HepG2 (cell line): Measurements from ENCODE around the gene PFKL. TPM values are rescaled to one million over a fixed set of nuclear protein-coding genes. Genes with fewer than 3 reads are reported as not detected.

Source experiments
- ATAC-seq: fragments of 200-7000 bp; cut with Tn5 transposase; 3 replicates; pipeline ENCODE4 v1.9.1; 2020; ENCODE audit warnings: mild to moderate bottlenecking, moderate library complexity
- BruUV-seq: library from RNA; stranded (reverse); fragments of 400-500 nt; replicated peaks from 2 replicates; lab custom pipeline; 2021; lab: Mats Ljungman, UMichigan
- CTCF ChIA-PET: fragments of 300-600 bp; formaldehyde crosslinking; extraction: SDS; loops from one replicate; lab custom pipeline; 2021; ENCODE audit warnings: low total read pairs, inconsistent platforms, low intra/inter-chr PET ratio; lab: Yijun Ruan, JAX
- POLR2A ChIA-PET: fragments of 350-600 bp; sonication (Branson Sonifier 250); formaldehyde crosslinking; loops from one replicate; lab custom pipeline; 2020; ENCODE audit warnings: antibody characterized with exemption, inconsistent platforms; lab: Yijun Ruan, JAX
- DNase-seq: peaks from one replicate; pipeline ENCODE4 v3.0.0-alpha.2; 2015; ENCODE audit warnings: low spot score
- FAIRE-seq: peaks from 3 replicates; lab custom pipeline; 2011; peaks lifted over from hg19 to GRCh38; lab: Jason Lieb, UNC
- H2AFZ ChIP-seq: one replicate; pipeline ENCODE4 v1.6.1; 2011; ENCODE audit warnings: low read length, inconsistent platforms
- H3K27ac ChIP-seq: fragments of 300-600 bp; 3 replicates; pipeline ENCODE4 v1.8.0; 2011; ENCODE audit warnings: mixed run types, mild to moderate bottlenecking, mixed read lengths, low read length, inconsistent platforms; ENCODE audit not compliant: insufficient read depth; ENCODE audit errors: extremely low read length
- H3K27me3 ChIP-seq, 2 experiments: fragments of 200-600 bp in 1 of 2; 2 replicates in 1 of 2; 3 replicates in 1 of 2; pipeline versions ENCODE4 v1.6.0 to v1.8.0; 2011; ENCODE audit warnings: low read length in 2 of 2, mild to moderate bottlenecking in 2 of 2, moderate library complexity in 2 of 2, inconsistent platforms in 1 of 2; ENCODE audit not compliant: insufficient read depth in 2 of 2, control insufficient read depth in 1 of 2
- H3K36me3 ChIP-seq, 2 experiments: fragments of 200-600 bp in 1 of 2; replicated peaks in 1 of 2; 2 replicates in 1 of 2; 3 replicates in 1 of 2; pipeline versions ENCODE4 v1.5.1 to v1.8.0; 2011; ENCODE audit warnings: low read length in 2 of 2, inconsistent platforms in 1 of 2; ENCODE audit not compliant: insufficient read depth in 2 of 2, control insufficient read depth in 1 of 2
- H3K4me1 ChIP-seq: 2 replicates; pipeline ENCODE4 v1.5.1; 2012; ENCODE audit warnings: low read length, inconsistent platforms; ENCODE audit not compliant: insufficient read depth
- H3K4me2 ChIP-seq: 2 replicates; pipeline ENCODE4 v1.6.0; 2011; ENCODE audit warnings: low read depth, low read length, inconsistent platforms
- H3K4me3 ChIP-seq, 3 experiments: fragments of 200-600 bp in 1 of 3; sonication (generic), shearing (Covaris generic) in 1 of 3; replicated peaks in 1 of 3; 2 replicates each; pipeline ENCODE4 v1.5.1; 2011 to 2016; ENCODE audit warnings: low read length in 3 of 3, inconsistent platforms in 2 of 3, low read depth in 2 of 3, mild to moderate bottlenecking in 2 of 3, control low read depth in 1 of 3, mixed read lengths in 1 of 3; ENCODE audit not compliant: insufficient read depth in 1 of 3
- H3K79me2 ChIP-seq: one replicate; pipeline ENCODE4 v1.6.1; 2011; ENCODE audit warnings: low read length, inconsistent platforms; ENCODE audit not compliant: insufficient read depth
- H3K9ac ChIP-seq: 2 replicates; pipeline ENCODE4 v1.6.0; 2011; ENCODE audit warnings: mild to moderate bottlenecking, low read depth, low read length, inconsistent platforms; ENCODE audit not compliant: insufficient read depth
- H3K9me3 ChIP-seq: 2 replicates; pipeline ENCODE4 v1.5.1; 2012; ENCODE audit warnings: mild to moderate bottlenecking, low read length
- H4K20me1 ChIP-seq: 2 replicates; pipeline ENCODE4 v1.6.0; 2011; ENCODE audit warnings: inconsistent platforms, mild to moderate bottlenecking, low read length, moderate library complexity; ENCODE audit not compliant: insufficient read depth
- ARNT ChIP-seq: fragments of 450-650 bp; IDR thresholded peaks from 2 replicates; pipeline ENCODE4 v1.6.1; 2017
- CBX2 ChIP-seq, 2 experiments: fragments of 200-600 bp in 1 of 2; sonication (generic); formaldehyde crosslinking in 1 of 2; IDR thresholded peaks; 2 replicates each; pipeline versions ENCODE4 v1.7.0 to v1.8.1; 2018 to 2022; ENCODE audit warnings: low read depth in 2 of 2, low read length in 1 of 2, mild to moderate bottlenecking in 1 of 2, missing genetic modification reagents in 1 of 2
- FOXK2 ChIP-seq: fragments of 450-650 bp; IDR thresholded peaks from 2 replicates; pipeline ENCODE4 v1.6.1; 2016
- FOXO1 ChIP-seq: sonication (generic); formaldehyde crosslinking; IDR thresholded peaks from 2 replicates; pipeline ENCODE4 v1.4.0; 2020; ENCODE audit warnings: missing genetic modification reagents
- MXD4 ChIP-seq: IDR thresholded peaks from 2 replicates; pipeline ENCODE4 v1.6.1; 2016; ENCODE audit warnings: mild to moderate bottlenecking, missing biosample characterization, missing genetic modification reagents
- TBL1XR1 ChIP-seq: fragments of 150-350 bp; IDR thresholded peaks from 2 replicates; pipeline ENCODE4 v1.6.1; 2014; ENCODE audit warnings: borderline replicate concordance, low read length; ENCODE audit not compliant: partially characterized antibody
- XBP1 ChIP-seq: sonication (generic); formaldehyde crosslinking; IDR thresholded peaks from 2 replicates; pipeline ENCODE4 v1.5.0; 2020; ENCODE audit warnings: missing genetic modification reagents
- ZFP62 ChIP-seq: sonication (generic); formaldehyde crosslinking; IDR thresholded peaks from 2 replicates; pipeline ENCODE4 v1.4.0; 2020; ENCODE audit warnings: missing genetic modification reagents
- ZNF263 ChIP-seq: sonication (generic); formaldehyde crosslinking; IDR thresholded peaks from 2 replicates; pipeline ENCODE4 v1.4.0; 2020; ENCODE audit warnings: missing genetic modification reagents
- ZNF367 ChIP-seq: sonication (generic); formaldehyde crosslinking; IDR thresholded peaks from 2 replicates; pipeline ENCODE4 v1.4.0; 2020; ENCODE audit warnings: missing genetic modification reagents, borderline replicate concordance
- ZNF790 ChIP-seq: sonication (generic); formaldehyde crosslinking; IDR thresholded peaks from 2 replicates; pipeline ENCODE4 v1.8.0; 2022; ENCODE audit warnings: missing genetic modification reagents, mild to moderate bottlenecking, borderline replicate concordance
- whole genome bisulfite sequencing: methylation state at CpG from one replicate; pipeline ENCODE4 v1.1.6; 2017; ENCODE audit warnings: low lambda C conversion rate; 5-methylcytosine and 5-hydroxymethylcytosine counted together
- in situ Hi-C: cut with HindIII; loops from 2 replicates; pipeline ENCODE4 v1.10.0; 2017; ENCODE audit warnings: low pct_unique_long_range_greater_than_20kb; ENCODE audit not compliant: extremely low pct_ligation_motif_present
- intact Hi-C: fragments of 100-400 bp; cut with micrococcal nuclease; formaldehyde crosslinking; loops from one replicate; pipeline ENCODE4 v1.10.0; 2022; ENCODE audit not compliant: unreplicated experiment
- polyA plus RNA-seq, 8 experiments: library from polyadenylated mRNA; depleted of rRNA in 3 of 8; stranded (reverse) in 7 of 8; unstranded in 1 of 8; fragments of >200 nt; fragmentation: Illumina TruSeq in 4 of 8; extraction: Trizol in 4 of 8; gene quantifications; 2 replicates each; pipeline versions ENCODE4 v1.2.1 to v1.2.3, GENCODE V29; 2011 to 2016; ENCODE audit warnings: low read depth in 4 of 8, missing spikeins in 1 of 8, mixed read lengths in 1 of 8; ENCODE audit not compliant: insufficient read depth in 1 of 8
- total RNA-seq, 5 experiments: library from RNA; depleted of rRNA; stranded (reverse); fragments of >200 nt; fragmentation: Illumina TruSeq; extraction: Trizol; gene quantifications; 2 replicates each; pipeline ENCODE4 v1.2.3, GENCODE V29; 2016; ENCODE audit warnings: low read depth in 1 of 5
- TF ChIP-seq, protein P1 (sequence below): conservative IDR thresholded peaks from 2 replicates; pipeline ENCODE4 v1.6.1; 2018; ENCODE audit warnings: missing genetic modification reagents
- TF ChIP-seq, protein P2 (sequence below): sonication (generic); formaldehyde crosslinking; IDR thresholded peaks from 2 replicates; pipeline ENCODE4 v1.8.0; 2022; ENCODE audit warnings: missing genetic modification reagents, mild to moderate bottlenecking, moderate library complexity, borderline replicate concordance

The PFKL gene
- total and polyA plus RNA-seq, 2 of the 13 experiments (the other 11 are each of a cell fraction or from before 2014, with no cell fraction given) = 92.8 to 106 TPM

DNA sequence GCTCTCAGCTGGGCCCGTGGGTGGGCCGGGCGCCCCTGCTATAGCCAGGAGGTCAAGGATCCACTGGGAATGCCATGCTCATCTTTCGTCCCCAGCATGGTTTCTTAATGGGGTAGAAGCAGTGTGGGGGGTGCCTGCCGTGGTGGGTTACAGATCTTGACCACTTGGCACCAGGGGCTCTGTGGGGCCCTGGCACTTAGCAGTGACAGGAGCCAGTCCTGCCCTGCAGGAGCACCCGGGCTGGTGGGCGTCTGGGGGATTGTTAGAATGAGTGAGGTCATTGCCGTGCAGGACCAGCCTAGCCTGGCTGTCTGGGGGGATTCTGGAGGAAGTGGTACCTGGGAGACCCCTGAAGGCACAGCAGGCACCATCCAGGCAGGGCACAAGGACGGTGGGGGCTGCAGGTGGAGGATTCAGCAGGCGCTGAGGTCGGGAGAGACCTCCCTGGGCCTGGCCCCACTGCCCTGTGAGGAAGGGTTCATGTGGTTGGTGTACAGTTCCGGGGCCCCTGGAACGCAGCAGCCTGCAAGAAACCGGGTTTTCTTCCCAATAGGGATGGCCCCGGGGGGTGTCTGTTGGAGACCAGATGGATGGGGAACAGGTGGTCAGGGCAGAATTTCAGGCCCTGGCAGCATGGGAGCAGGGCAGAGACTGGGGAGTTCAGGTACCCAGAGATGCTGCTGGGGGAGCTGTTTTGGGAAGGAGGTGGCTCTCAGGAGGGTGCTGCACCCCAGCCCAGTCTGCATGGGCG, 9.4 kb upstream of the PFKL start:
- H3K4me2 ChIP-seq = no peak overlapping the region
- H3K4me1 ChIP-seq = peaks cover 13% of the 10 kb centered on the region
- no peak overlapping the region for H2AFZ ChIP-seq
- BruUV-seq = no TSS peak
- no peaks in the 10 kb centered on the region for H4K20me1 ChIP-seq
- no peaks in the 10 kb centered on the region for H3K9me3 ChIP-seq
- intact Hi-C loops (no loop called here), in situ Hi-C loops (no loop called here)
- ChIA-PET CTCF (no interaction called here), POLR2A (no interaction called here)
- H3K27ac ChIP-seq = no peak overlapping the region
- WGBS = 28% methylated on average over 8 of the region's 16 CpGs
- H3K4me3 ChIP-seq = no peak overlapping the region
- FAIRE-seq = no peak
- no peaks in the 10 kb centered on the region for H3K36me3 ChIP-seq
- DNase-seq = no peak
- no peak overlapping the region for H3K9ac ChIP-seq
- H3K27me3 ChIP-seq = peaks cover 12 to 59% of the 10 kb centered on the region in 2 experiments
- H3K79me2 ChIP-seq = no peaks in the 10 kb centered on the region
- TF ChIP-seq CBX2 (IDR thresholded peaks at IDR 0.05; ENCODE audit: low read depth, low read length) (no peak), CBX2 (CRISPR knock-in tag; IDR thresholded peaks at IDR 0.05; ENCODE audit: low read depth) (no peak)
- no peak for ATAC-seq

DNA sequence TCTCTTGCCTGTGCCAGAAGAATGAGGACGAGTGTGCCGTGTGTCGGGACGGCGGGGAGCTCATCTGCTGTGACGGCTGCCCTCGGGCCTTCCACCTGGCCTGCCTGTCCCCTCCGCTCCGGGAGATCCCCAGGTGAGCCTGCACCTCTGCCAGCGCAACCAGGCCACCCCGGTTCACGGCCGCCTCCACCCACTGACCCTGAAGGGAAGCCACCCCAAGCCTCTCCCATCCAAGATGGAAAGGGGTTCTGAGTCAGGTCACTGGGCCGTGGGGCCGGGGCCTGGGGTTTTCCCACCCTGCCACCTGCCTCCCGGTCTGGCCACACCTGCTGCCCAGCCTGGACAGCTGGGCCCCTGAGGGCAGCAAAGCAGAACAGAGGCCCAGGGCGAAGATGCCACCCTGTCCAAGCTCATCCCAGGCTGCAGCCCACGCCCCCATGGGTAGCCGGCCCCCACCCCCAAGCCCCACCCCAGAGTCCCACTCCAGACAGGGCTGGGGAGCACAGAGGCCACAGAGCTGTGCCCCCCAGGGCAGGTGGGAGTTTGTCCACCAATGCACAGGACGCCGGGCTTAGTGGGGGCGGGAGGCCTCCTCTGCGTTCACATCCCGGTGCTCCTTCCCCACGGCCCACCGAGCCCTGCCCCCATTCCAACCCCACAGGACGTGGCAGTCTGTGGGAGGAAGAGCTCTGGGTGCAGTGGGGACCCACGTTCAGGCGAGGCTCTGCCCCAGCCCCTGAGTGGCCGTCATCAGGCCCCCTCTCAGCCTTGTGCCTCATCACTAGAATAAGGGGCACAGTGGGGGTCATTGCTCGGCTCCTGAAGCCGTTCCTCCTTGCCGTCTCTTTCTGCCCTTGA, 8.5 kb upstream of the PFKL start:
- H3K9ac ChIP-seq = no peak overlapping the region
- no peaks in the 10 kb centered on the region for H3K9me3 ChIP-seq
- no peak overlapping the region for H3K27ac ChIP-seq
- peaks cover 14 to 66% of the 10 kb centered on the region in 2 experiments for H3K27me3 ChIP-seq
- in situ Hi-C loops (no loop called here), intact Hi-C loops (no loop called here)
- ATAC-seq (no peak), FAIRE-seq (no peak), DNase-seq (no peak)
- ChIA-PET POLR2A (no interaction called here), CTCF (no interaction called here)
- BruUV-seq = no TSS peak
- H3K79me2 ChIP-seq = no peaks in the 10 kb centered on the region
- H3K36me3 ChIP-seq = no peaks in the 10 kb centered on the region
- H4K20me1 ChIP-seq = no peaks in the 10 kb centered on the region
- no peak overlapping the region for H3K4me2 ChIP-seq
- H2AFZ ChIP-seq = no peak overlapping the region
- H3K4me3 ChIP-seq = no peak overlapping the region
- WGBS = 68% methylated on average over 5 of the region's 33 CpGs
- H3K4me1 ChIP-seq = peaks cover 21% of the 10 kb centered on the region
- TF ChIP-seq FOXO1 (CRISPR knock-in tag) (no peak), FOXK2 (no peak), ZNF367 (CRISPR knock-in tag) (no peak), MXD4 (CRISPR knock-in tag) (no peak), ZFP62 (CRISPR knock-in tag) (no peak), ZNF263 (CRISPR knock-in tag) (no peak), TBL1XR1 (no peak), XBP1 (no peak), ZNF790 (CRISPR knock-in tag) (no peak), ARNT (no peak)
- TF ChIP-seq, protein P1, sequence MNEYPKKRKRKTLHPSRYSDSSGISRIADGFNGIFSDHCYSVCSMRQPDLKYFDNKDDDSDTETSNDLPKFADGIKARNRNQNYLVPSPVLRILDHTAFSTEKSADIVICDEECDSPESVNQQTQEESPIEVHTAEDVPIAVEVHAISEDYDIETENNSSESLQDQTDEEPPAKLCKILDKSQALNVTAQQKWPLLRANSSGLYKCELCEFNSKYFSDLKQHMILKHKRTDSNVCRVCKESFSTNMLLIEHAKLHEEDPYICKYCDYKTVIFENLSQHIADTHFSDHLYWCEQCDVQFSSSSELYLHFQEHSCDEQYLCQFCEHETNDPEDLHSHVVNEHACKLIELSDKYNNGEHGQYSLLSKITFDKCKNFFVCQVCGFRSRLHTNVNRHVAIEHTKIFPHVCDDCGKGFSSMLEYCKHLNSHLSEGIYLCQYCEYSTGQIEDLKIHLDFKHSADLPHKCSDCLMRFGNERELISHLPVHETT (CRISPR knock-in tag) = no peak
- TF ChIP-seq, protein P2, sequence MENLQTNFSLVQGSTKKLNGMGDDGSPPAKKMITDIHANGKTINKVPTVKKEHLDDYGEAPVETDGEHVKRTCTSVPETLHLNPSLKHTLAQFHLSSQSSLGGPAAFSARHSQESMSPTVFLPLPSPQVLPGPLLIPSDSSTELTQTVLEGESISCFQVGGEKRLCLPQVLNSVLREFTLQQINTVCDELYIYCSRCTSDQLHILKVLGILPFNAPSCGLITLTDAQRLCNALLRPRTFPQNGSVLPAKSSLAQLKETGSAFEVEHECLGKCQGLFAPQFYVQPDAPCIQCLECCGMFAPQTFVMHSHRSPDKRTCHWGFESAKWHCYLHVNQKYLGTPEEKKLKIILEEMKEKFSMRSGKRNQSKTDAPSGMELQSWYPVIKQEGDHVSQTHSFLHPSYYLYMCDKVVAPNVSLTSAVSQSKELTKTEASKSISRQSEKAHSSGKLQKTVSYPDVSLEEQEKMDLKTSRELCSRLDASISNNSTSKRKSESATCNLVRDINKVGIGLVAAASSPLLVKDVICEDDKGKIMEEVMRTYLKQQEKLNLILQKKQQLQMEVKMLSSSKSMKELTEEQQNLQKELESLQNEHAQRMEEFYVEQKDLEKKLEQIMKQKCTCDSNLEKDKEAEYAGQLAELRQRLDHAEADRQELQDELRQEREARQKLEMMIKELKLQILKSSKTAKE (CRISPR knock-in tag) = no peak
